Naive B cell (primary cell): ENCODE results near the gene BBS5. TPM values are rescaled to one million over a fixed set of nuclear protein-coding genes. Genes with fewer than 3 reads are reported as not detected.
"Not testable (repeated sequence)": the region's sequence is repeated elsewhere in the genome, so short reads cannot be mapped to it uniquely, and the experiment has no call there.

Experiments
- ATAC-seq, 2 donors: fragments of 150-1000 bp; cut with Tn5 transposase; 2 replicates each; pipeline ENCODE4 v1.10.0; 2021; ENCODE audit warnings: low read depth in 2 of 2, mild to moderate bottlenecking in 2 of 2, moderate library complexity in 2 of 2
- DNase-seq: peaks from one replicate; pipeline ENCODE4 v3.0.0; 2022
- H3K27ac Mint-ChIP-seq, 6 donors: one replicate each; pipeline ENCODE4 v1.8.0; 2020 to 2022; ENCODE audit warnings: mild to moderate bottlenecking in 6 of 6, mixed read lengths in 6 of 6, moderate library complexity in 5 of 6, inconsistent platforms in 2 of 6
- H3K27me3 Mint-ChIP-seq, 3 donors: one replicate each; pipeline ENCODE4 v1.8.0; 2021 to 2022; ENCODE audit warnings: mixed read lengths in 3 of 3, mild to moderate bottlenecking in 1 of 3
- H3K36me3 Mint-ChIP-seq, 2 donors: one replicate each; pipeline ENCODE4 v1.8.0; 2020 to 2022; ENCODE audit warnings: mixed read lengths in 2 of 2, inconsistent platforms in 1 of 2, mild to moderate bottlenecking in 1 of 2
- H3K4me1 Mint-ChIP-seq, 3 donors: one replicate each; pipeline ENCODE4 v1.8.0; 2020 to 2022; ENCODE audit warnings: mixed read lengths in 3 of 3, inconsistent platforms in 1 of 3, mild to moderate bottlenecking in 1 of 3, moderate library complexity in 1 of 3
- H3K4me3 Mint-ChIP-seq, 8 donors: one replicate each; pipeline ENCODE4 v1.8.0; 2020 to 2022; ENCODE audit warnings: mild to moderate bottlenecking in 8 of 8, mixed read lengths in 8 of 8, moderate library complexity in 8 of 8, inconsistent platforms in 2 of 8
- H3K9me3 Mint-ChIP-seq, 7 donors: one replicate each; pipeline ENCODE4 v1.8.0; 2020 to 2022; ENCODE audit warnings: mixed read lengths in 7 of 7, mild to moderate bottlenecking in 5 of 7, inconsistent platforms in 2 of 7, moderate library complexity in 1 of 7
- polyA plus RNA-seq, 6 donors: library from polyadenylated mRNA; unstranded; fragments of 300-500 nt; fragmentation: Illumina TruSeq; gene quantifications; one replicate each; pipeline ENCODE4 v1.2.3, GENCODE V29; 2021; ENCODE audit warnings: low read depth in 6 of 6

BBS5 gene
- polyA plus RNA-seq = under 1 TPM in 3 of 6 donors, not detected in 3; 0.19 to 0.44 (median 0.29) TPM

DNA sequence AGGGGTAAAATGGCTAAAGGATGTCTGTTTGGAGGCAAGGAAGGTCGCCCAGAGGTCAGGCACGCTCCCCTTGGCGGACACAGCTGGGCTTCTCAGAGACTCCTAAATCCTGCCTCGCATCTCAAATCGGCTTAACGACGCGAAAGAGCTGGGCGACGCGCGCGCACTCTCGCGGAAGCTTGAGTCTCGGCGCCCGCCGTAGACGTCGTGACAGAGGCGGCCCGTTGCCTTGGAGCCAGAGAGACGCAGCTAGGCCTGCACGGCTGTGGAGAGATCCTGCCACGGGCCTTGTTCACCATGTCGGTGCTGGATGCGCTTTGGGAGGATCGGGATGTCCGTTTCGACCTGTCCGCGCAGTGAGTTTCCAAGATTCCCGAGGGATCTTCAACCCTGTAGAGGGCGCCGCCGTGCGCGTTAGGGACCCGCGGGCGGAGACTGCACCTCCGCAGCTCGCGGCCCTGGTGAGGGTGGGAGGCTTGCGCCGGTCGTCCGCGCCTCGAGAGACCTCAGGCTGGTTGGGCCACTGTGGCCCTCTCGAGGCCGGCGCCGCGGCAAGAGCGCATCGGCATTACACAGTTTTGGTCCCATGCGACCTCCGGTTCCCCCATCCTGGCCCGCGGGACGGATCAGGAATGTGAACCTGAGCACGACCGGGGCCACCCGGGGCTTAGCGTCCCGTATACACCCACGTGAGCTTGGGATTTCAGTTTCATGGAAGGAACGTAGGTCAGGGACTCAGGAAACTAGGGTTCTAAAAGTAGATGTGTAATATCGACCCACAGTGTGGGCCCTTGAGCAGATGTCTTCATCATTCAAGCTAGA lies at the start of gene BBS5:
BBS5 (plus strand) TSS at position 238 of the 822 bp plus-strand sequence; CDS start at position 298, 60 bp downstream.
- peaks cover 0 to 6% (median 0%) of the 10 kb centered on the region in 3 donors for H3K27me3 Mint-ChIP-seq
- ATAC-seq (peak; percentile 89 to 92), DNase-seq (peak; percentile 36)
- peaks cover 0 to 2% (median 0%) of the 10 kb centered on the region in 7 donors for H3K9me3 Mint-ChIP-seq
- H3K4me3 Mint-ChIP-seq = peak within 1 kb of the TSS; percentile 85 to 95 (median 90)
- H3K4me1 Mint-ChIP-seq = peaks cover 8 to 17% (median 11%) of the 10 kb centered on the region in 3 donors
- no peaks in the 10 kb centered on the region for H3K36me3 Mint-ChIP-seq
- peak within 1 kb of the TSS in 4 of 6 donors; percentile 30 to 83 (median 62) for H3K27ac Mint-ChIP-seq

DNA sequence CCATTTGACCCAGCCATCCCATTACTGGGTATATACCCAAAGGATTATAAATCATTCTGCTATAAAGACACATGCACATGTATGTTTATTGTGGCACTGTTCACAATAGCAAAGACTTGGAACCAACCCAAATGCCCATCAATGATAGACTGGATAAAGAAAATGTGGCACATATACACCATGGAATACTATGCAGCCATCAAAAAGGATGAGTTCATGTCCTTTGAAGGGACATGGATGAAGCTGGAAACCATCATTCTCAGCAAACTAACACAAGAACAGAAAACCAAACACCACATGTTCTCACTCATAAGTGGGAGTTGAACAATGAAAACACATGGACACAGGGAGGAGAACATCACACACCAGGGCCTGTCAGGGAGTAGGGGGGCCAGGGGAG lies 47.5 kb upstream of the BBS5 start:
- peaks cover 15 to 47% (median 24%) of the 10 kb centered on the region in 3 donors for H3K27me3 Mint-ChIP-seq
- ATAC-seq, H3K27ac Mint-ChIP-seq, H3K4me1 Mint-ChIP-seq, H3K36me3 Mint-ChIP-seq, H3K4me3 Mint-ChIP-seq, DNase-seq: not testable (repeated sequence)
- H3K9me3 Mint-ChIP-seq = peaks cover 0 to 12% (median 6%) of the 10 kb centered on the region in 7 donors

DNA sequence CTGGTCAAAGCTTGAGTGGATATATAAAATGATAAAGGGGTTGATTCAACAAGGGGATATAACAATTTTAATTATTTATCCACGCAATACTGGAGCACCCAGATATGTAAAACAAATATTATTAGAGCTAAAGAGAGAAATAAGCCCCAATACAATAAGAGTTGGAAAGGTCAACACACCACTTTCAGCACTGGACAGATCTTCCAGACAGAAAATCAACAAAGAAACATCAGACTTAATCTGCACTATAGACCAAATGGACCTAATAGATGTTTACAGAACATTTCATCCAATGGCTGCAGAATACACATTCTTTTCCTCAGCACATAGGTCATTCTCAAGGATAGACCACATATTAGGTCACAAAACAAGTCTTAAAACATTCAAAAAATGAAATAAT lies 45.1 kb upstream of the BBS5 start:
- peaks cover 14 to 53% (median 25%) of the 10 kb centered on the region in 3 donors for H3K27me3 Mint-ChIP-seq
- peaks cover 0 to 14% (median 6%) of the 10 kb centered on the region in 7 donors for H3K9me3 Mint-ChIP-seq
- DNase-seq, H3K4me3 Mint-ChIP-seq, H3K36me3 Mint-ChIP-seq, H3K27ac Mint-ChIP-seq, H3K4me1 Mint-ChIP-seq, ATAC-seq: not testable (repeated sequence)

DNA sequence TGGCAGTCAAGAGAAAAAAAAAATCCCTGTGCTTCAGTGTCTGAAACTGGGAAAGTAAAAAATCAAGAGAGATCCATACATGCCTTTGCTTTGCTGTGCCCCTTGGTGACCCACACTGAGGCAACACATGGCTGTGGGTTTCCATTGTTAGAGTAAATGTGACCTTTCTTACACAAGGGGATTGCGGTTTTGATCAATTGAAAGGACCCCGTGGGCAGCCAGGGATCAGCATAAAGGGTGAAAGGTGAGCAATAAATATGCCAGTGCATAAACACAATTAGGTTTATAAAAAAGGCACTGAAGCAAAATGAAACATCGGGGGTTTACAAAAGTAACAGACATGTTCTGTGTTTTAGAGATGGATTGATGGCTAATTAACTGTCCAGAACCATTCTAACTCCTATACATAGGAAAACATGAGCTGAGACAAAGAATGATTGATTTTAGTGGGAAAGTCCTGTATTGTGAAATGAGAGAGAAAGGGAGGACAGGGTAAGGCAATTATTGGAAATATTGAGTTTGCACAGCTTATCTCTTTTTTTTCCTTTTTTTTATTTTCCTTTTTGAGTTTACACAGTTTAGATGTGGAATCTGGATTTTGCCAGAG lies 40.7 kb upstream of the BBS5 start:
- Mint-ChIP-seq H3K9me3 (peaks cover 0 to 2% (median 0%) of the 10 kb centered on the region in 7 donors), H3K27ac (peak overlapping the region in 1 of 6 donors; percentile 9), H3K36me3 (no peaks in the 10 kb centered on the region), H3K27me3 (peaks cover 19 to 55% (median 47%) of the 10 kb centered on the region in 3 donors), H3K4me3 (no peak overlapping the region), H3K4me1 (no peaks in the 10 kb centered on the region)
- ATAC-seq = no peak
- DNase-seq = no peak

DNA sequence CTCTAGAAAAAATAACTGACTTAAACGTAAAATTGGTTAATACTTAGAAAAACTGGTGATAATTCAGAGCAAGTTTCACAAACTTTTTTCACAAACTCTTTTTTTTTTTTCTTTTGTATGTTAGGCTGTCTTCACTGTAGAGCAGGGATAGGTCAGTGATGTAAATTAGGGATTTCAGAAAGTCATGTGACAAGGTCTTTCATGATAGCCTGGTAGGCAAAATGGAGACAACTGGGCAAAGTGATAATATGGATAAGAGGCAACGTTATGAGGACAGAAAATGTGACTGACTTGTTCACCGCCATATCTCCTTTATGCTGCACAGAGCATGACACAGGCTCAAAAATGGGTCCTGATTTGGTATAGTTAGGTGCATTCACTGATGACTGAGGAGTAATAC lies 39.4 kb upstream of the BBS5 start:
- H3K4me1 Mint-ChIP-seq = no peaks in the 10 kb centered on the region
- peaks cover 0 to 2% (median 0%) of the 10 kb centered on the region in 7 donors for H3K9me3 Mint-ChIP-seq
- no peak overlapping the region for H3K27ac Mint-ChIP-seq
- H3K4me3 Mint-ChIP-seq = no peak overlapping the region
- no peaks in the 10 kb centered on the region for H3K36me3 Mint-ChIP-seq
- ATAC-seq (no peak), DNase-seq (no peak)
- H3K27me3 Mint-ChIP-seq = peaks cover 18 to 50% (median 39%) of the 10 kb centered on the region in 3 donors

DNA sequence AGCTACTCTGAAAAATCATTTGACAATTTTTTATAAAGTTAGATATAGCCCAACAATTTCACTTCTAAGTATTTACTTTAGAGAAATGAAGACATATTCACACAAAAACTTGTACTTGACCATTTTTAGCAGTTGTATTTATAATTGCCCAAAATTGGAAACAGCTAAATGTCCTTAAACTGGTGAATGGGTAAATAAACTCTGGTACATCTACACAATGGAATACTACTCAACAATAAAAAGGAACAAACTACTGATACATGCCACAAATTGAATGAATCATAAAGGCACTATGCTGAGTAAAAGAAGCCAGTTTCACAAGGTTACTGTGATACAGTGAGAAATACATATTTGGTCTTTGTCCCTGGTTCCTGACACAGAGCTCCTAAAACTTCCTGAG lies 32.8 kb upstream of the BBS5 start:
- no peaks in the 10 kb centered on the region for H3K4me1 Mint-ChIP-seq
- DNase-seq (no peak), ATAC-seq (no peak)
- H3K36me3 Mint-ChIP-seq = no peaks in the 10 kb centered on the region
- no peak overlapping the region for H3K27ac Mint-ChIP-seq
- H3K27me3 Mint-ChIP-seq = peaks cover 6 to 25% (median 12%) of the 10 kb centered on the region in 3 donors
- H3K9me3 Mint-ChIP-seq = peaks cover 0 to 7% (median 0%) of the 10 kb centered on the region in 7 donors
- no peak overlapping the region for H3K4me3 Mint-ChIP-seq

DNA sequence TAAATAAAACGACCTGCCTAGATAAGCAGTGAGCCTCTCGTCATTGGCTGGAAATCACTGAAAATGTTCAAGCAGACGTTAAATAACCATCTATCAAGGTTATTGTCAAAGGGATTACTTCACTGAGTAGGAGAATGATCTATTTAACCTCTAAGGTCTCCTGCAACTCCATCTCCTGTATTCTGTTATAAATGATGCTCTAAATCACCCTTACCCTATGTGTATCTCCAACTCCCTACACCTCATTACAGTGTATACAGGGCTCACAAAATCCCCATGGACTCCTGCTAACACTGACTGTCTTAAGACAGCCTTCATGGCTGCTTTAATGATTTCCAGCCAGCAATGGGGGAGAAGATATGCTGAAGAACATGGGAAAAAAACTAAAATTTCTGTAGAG lies 31.0 kb upstream of the BBS5 start:
- Mint-ChIP-seq H3K4me3 (no peak overlapping the region), H3K27me3 (peaks cover 2 to 16% (median 4%) of the 10 kb centered on the region in 3 donors), H3K9me3 (peaks cover 0 to 7% (median 0%) of the 10 kb centered on the region in 7 donors), H3K36me3 (no peaks in the 10 kb centered on the region), H3K27ac (no peak overlapping the region), H3K4me1 (no peaks in the 10 kb centered on the region)
- ATAC-seq (no peak), DNase-seq (no peak)

DNA sequence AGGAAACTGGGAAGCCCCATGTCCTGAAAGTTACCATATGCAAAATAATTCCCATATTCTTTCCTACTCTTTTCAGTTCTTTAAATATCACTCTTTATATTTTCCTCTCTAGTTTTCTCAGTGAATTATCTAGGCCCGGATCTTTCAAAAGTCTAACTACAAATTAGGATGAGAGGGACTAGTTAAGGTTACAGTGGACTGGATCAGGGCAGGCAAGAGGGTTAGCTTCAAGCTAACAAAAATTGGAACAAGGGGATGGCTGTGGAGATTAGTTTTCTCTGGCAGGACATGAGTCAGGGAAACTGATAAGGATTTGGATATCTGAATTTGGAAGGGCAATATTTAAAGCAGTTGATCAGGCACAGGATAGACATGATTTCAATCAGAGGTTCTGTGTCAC lies 30.4 kb upstream of the BBS5 start:
- Mint-ChIP-seq H3K27ac (no peak overlapping the region), H3K4me1 (no peaks in the 10 kb centered on the region), H3K9me3 (peaks cover 0 to 7% (median 0%) of the 10 kb centered on the region in 7 donors), H3K27me3 (peaks cover 3 to 21% (median 3%) of the 10 kb centered on the region in 3 donors), H3K4me3 (no peak overlapping the region), H3K36me3 (no peaks in the 10 kb centered on the region)
- ATAC-seq (no peak), DNase-seq (no peak)

DNA sequence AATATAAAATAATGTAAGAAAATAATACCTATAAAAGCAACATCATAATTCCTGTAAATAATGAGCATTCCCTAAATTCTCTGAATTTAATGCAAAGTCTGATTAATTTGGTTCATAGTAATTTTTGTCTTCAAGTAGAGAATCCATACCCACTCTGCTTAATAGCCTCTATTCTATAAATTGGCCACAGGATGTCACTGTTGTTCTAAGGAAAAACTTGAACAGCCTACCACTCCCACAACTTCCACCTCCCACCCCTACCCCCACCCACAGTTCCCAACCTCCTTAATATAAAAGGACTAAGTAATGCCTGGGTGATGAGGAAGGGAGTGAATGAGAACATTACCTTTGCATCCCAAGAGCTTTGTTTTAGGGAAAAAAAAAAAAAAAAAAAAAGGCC lies 27.2 kb upstream of the BBS5 start:
- ATAC-seq = no peak
- Mint-ChIP-seq H3K27ac (no peak overlapping the region), H3K9me3 (peaks cover 0 to 4% (median 0%) of the 10 kb centered on the region in 7 donors), H3K4me3 (no peak overlapping the region), H3K4me1 (no peaks in the 10 kb centered on the region), H3K27me3 (peaks cover 0 to 33% (median 7%) of the 10 kb centered on the region in 3 donors), H3K36me3 (no peaks in the 10 kb centered on the region)
- DNase-seq = no peak

DNA sequence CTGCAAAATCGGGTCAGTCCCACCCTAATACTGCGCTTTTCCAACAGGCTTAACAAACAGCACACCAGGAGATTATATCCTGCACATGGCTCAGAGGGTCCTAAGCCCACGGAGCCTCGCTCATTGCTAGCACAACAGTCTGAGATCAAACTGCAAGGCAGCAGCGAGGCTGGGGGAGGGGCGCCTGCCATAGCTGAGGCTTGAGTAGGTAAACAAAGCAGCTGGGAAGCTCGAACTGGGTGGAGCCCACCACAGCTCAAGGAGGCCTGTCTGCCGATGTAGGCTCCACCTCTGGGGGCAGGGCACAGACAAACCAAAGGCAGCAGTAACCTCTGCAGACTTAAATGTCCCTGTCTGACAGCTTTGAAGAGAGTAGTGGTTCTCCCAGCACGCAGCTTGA lies 26.2 kb upstream of the BBS5 start:
- not testable (repeated sequence) for H3K36me3 Mint-ChIP-seq, H3K9me3 Mint-ChIP-seq, ATAC-seq, H3K4me1 Mint-ChIP-seq, H3K27ac Mint-ChIP-seq, DNase-seq, H3K4me3 Mint-ChIP-seq
- H3K27me3 Mint-ChIP-seq = peaks cover 0 to 29% (median 7%) of the 10 kb centered on the region in 3 donors

DNA sequence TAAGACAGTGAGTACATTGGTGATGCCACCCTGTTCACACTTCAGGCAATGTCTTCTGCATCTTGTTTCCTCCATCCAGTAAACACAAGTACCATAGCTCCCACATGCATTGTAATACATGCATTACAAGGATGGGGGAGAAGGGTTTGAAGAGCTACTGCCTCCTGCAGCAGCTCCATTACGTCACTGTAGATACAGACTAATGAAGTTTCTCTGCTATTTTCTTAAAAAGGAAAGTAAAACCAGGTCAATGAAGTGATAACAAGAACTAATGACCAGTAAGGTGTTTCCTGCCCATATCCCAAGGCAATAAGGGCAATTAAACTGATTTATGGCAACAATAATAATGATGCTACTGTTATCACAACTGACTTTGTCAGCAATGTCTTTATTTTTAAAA lies 18.2 kb upstream of the BBS5 start:
- no peaks in the 10 kb centered on the region for H3K36me3 Mint-ChIP-seq

DNA sequence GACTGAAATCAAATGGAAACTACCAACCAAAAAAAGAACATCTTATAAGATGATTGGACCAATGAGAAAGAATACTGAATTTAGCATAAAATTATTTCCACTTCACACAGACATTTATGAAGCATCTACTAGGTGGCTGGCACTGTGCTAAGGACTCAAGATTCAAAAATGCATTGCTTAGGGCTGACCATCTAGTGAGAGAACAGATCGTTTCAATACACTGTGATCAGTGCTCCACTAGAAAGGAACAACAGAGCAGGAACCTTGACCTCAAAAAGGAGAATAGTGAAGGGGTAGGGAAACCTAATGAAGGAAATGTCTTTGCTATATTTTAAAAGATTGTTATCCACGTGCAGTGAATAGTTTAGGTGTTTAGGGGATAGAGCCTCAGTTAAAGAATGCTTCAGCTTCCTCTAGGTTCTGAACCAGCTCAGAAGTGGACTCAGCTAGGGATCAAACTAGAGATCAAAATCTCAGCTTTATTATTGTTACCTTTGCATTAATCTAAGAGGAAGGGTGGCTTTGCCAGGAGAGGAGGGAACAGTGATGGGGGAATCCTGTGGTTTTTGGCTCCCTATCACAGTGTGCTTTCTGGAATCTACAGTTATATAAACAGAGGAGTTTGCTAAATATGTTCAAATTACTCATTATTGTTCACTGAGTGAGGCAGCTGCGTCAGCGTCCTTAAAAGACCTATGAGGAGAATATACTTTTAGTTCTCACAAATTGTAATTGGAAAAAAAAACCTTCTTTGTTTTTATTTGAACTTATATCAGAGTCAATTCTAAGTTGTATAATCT lies 16.2 kb upstream of the BBS5 start:
- no peak for ATAC-seq
- H3K4me1 Mint-ChIP-seq = no peaks in the 10 kb centered on the region
- no peak for DNase-seq
- no peak overlapping the region for H3K27ac Mint-ChIP-seq
- H3K4me3 Mint-ChIP-seq = no peak overlapping the region
- no peaks in the 10 kb centered on the region for H3K27me3 Mint-ChIP-seq
- H3K36me3 Mint-ChIP-seq = no peaks in the 10 kb centered on the region
- H3K9me3 Mint-ChIP-seq = peaks cover 0 to 3% (median 0%) of the 10 kb centered on the region in 7 donors

More for the DNA sequence above, 18.2 kb upstream of the BBS5 start:
- Mint-ChIP-seq H3K4me1 (no peaks in the 10 kb centered on the region), H3K9me3 (peaks cover 0 to 5% (median 2%) of the 10 kb centered on the region in 7 donors), H3K27ac (no peak overlapping the region), H3K4me3 (no peak overlapping the region), H3K27me3 (peaks cover 0 to under 1% (median 0%) of the 10 kb centered on the region in 3 donors)
- DNase-seq (no peak), ATAC-seq (no peak)

DNA sequence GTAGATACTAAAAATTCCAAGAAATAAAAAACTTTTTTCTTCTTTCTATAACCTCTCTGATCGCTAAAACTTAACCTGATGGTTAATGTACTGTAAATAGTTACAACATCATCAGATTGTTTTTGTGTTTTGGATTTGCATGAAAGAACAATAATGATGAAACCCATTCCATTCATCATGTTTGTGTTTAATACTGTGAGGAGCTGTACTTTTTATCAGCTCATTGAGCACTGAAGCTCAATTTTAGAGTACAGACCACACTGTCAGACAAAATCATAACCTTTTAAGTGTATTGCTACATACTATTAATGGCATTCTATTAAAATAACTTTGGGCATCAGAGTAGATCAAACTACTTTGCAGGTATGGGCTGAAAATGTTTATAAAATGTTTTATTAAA lies 14.8 kb upstream of the BBS5 start:
- no peaks in the 10 kb centered on the region for H3K36me3 Mint-ChIP-seq
- H3K4me3 Mint-ChIP-seq = no peak overlapping the region
- no peaks in the 10 kb centered on the region for H3K27me3 Mint-ChIP-seq
- no peaks in the 10 kb centered on the region for H3K9me3 Mint-ChIP-seq
- no peak overlapping the region for H3K27ac Mint-ChIP-seq
- H3K4me1 Mint-ChIP-seq = no peaks in the 10 kb centered on the region
- DNase-seq = no peak
- no peak for ATAC-seq
